HL-60 (cell line): ENCODE measurements around the gene TMEM101.

Experiments
- POLR2AphosphoS5 ChIP-seq: IDR thresholded peaks from 2 replicates; pipeline ENCODE4 v1.6.1; 2012; ENCODE audit warnings: low read depth
- TF ChIP-seq, protein P1 (sequence below): IDR thresholded peaks from one replicate; pipeline ENCODE4 v1.5.1; 2011; ENCODE audit warnings: low read length, control low read depth, inconsistent platforms; ENCODE audit not compliant: insufficient read depth

GRCh38 chr17:43970366-43970765 lies 44.4 kb downstream of the TMEM101 start:
- TF ChIP-seq, protein P1, sequence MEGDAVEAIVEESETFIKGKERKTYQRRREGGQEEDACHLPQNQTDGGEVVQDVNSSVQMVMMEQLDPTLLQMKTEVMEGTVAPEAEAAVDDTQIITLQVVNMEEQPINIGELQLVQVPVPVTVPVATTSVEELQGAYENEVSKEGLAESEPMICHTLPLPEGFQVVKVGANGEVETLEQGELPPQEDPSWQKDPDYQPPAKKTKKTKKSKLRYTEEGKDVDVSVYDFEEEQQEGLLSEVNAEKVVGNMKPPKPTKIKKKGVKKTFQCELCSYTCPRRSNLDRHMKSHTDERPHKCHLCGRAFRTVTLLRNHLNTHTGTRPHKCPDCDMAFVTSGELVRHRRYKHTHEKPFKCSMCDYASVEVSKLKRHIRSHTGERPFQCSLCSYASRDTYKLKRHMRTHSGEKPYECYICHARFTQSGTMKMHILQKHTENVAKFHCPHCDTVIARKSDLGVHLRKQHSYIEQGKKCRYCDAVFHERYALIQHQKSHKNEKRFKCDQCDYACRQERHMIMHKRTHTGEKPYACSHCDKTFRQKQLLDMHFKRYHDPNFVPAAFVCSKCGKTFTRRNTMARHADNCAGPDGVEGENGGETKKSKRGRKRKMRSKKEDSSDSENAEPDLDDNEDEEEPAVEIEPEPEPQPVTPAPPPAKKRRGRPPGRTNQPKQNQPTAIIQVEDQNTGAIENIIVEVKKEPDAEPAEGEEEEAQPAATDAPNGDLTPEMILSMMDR: no peak
- TF ChIP-seq POLR2AphosphoS5: no peak
